Measurements from ENCODE around the gene C16orf95. TPM values are rescaled to one million over a fixed set of nuclear protein-coding genes. Genes with fewer than 3 reads are reported as not detected.
A peak's percentile ranks its signal among the peaks of the same experiment; 100 is the strongest.

The C16orf95 gene
- total and polyA plus RNA-seq, 3 donors from 2014 or later, result 53.1 to 203 (median 71.9) TPM

DNA sequence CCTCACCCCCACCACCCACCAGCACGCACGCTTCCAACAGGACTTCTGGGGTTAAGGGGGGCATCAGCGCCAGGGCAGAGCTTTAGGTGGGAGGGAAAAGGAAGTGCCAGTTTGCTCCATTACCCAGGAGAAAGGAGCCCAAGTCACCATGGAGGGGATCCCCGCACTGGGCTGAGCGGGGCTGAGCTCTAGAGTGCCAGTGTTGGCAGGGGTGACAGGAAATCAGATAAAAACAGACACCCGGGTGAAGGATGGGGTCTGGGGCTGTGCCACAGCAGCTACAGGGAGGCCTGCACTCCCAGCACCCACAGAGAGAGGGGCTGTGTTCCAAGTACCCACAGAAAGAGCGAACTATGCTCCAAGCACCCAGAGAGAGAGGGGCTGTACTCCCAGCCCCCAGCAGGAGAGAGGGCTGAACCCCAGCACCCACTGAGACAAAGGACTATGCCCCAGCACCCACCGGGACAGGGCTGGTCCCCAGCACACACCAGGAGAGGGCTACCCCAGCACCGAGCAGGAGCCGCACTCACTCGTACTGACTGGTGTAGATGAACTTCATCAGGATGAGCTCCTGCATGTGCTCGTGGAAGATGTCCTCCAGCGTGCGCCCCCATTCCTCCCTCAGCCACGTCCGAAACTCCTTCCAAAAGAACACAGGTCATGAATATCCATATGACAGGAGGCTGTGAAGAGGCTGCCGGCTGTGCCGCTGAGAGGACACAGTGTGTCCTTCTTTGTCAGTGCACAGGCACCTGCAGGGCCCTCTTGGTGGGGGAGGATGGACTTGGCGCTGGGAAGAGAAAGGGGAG is 18.6 kb upstream of the C16orf95 start:
- Histone ChIP-seq H3K27me3 (no peaks in the 10 kb centered on the region), H3K4me3 (no peak overlapping the region), H3K4me1 (peaks cover 4% of the 10 kb centered on the region), H3K36me3 (ENCODE audit: low read depth, missing control alignments) (no peaks in the 10 kb centered on the region), H3K27ac (no peak overlapping the region), H3K9me3 (no peaks in the 10 kb centered on the region)
- 79% methylated on average over 13 to 19 of the region's 19 CpGs for WGBS, 2 donors
- intact Hi-C loops (cut with DNase I; ENCODE audit: low total_unique reads), result no loop called here
- TF ChIP-seq CTCF (IDR thresholded peaks at IDR 0.05) (no peak), POLR2A (IDR thresholded peaks at IDR 0.05) (no peak)
- no peak for DNase-seq

DNA sequence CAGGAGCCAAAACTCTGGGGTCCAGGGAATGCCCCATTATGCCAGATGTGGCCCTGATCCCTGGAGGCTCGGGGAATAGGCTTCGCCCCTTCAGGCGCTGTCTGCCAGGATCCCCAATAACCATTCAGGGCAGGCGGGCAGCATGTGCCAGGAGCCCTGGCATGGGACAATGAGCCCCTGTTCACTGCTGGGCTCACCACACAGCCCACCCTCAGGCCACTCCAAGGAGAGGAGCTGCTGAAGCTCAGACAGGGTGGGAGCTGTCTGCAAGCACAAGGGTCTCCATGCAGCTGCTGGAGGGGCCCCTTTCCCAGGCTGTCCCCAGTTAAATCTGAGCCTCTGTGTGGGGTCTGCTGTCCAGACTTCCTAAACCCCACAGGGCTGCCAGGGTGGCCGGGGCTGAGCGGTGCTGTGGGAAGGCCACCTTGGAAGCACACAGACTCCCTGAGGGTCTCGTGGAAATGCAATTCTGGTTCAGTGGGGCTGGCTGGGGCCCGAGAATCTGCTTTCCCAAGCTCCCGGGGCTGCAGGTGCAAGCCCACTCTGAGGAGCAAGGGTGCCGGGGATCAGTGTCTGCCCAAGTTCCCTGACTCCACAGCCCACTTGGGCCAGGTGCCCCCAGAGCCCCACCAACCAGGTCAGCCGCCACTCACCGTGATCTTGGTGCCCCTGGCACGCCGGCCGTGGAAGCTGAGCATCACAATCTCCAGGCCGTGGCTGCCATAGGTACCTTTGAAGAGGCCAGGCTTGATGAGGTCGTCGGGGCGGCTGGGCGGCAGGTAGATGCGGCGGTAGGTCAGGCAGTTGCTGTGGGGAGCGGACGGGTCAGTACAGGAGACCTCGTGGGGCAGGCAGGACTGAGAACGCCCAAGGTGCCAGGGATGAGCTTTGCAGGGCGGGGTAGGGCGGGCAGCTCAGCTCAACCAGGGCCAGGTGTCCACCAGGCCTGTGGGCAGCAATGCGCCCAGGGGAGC is 17.7 kb upstream of the C16orf95 start:
- Histone ChIP-seq H3K27ac (no peak overlapping the region), H3K4me3 (no peak overlapping the region)

GRCh38 chr16:87333581-87334331 is 16.6 kb upstream of the C16orf95 start:
- WGBS, 2 donors, result 89 to 91% methylated on average over 27 to 41 of the region's 41 CpGs
- no peak overlapping the region for H3K27ac ChIP-seq
- intact Hi-C loops (cut with DNase I; ENCODE audit: low total_unique reads), result no loop called here
- DNase-seq, result no peak
- no peak overlapping the region for H3K4me3 ChIP-seq
- peaks cover 4% of the 10 kb centered on the region for H3K4me1 ChIP-seq
- H3K36me3 ChIP-seq (ENCODE audit: low read depth, missing control alignments), result no peaks in the 10 kb centered on the region
- TF ChIP-seq CTCF (IDR thresholded peaks at IDR 0.05) (no peak), POLR2A (IDR thresholded peaks at IDR 0.05) (no peak)
- no peaks in the 10 kb centered on the region for H3K9me3 ChIP-seq
- no peaks in the 10 kb centered on the region for H3K27me3 ChIP-seq

More for the DNA sequence above, 17.7 kb upstream of the C16orf95 start:
- Histone ChIP-seq H3K27me3 (no peaks in the 10 kb centered on the region), H3K9me3 (no peaks in the 10 kb centered on the region), H3K36me3 (ENCODE audit: low read depth, missing control alignments) (no peaks in the 10 kb centered on the region), H3K4me1 (peaks cover 4% of the 10 kb centered on the region)
- TF ChIP-seq POLR2A (IDR thresholded peaks at IDR 0.05), result no peak
- no peak for TF ChIP-seq CTCF (IDR thresholded peaks at IDR 0.05)
- no peak for DNase-seq
- intact Hi-C loops (cut with DNase I; ENCODE audit: low total_unique reads), result no loop called here
- WGBS, 2 donors, result 89 to 90% methylated on average over 10 to 27 of the region's 29 CpGs

GRCh38 chr16:87333101-87333500 is 15.9 kb upstream of the C16orf95 start:
- WGBS, 2 donors, result 65 to 76% methylated on average over 10 to 15 of the region's 15 CpGs
- H3K4me1 ChIP-seq, result peaks cover 4% of the 10 kb centered on the region
- intact Hi-C loops (cut with DNase I; ENCODE audit: low total_unique reads), result no loop called here

More at GRCh38 chr16:87333101-87333500, 15.9 kb upstream of the C16orf95 start:
- Histone ChIP-seq H3K27ac (no peak overlapping the region), H3K4me3 (no peak overlapping the region), H3K36me3 (ENCODE audit: low read depth, missing control alignments) (no peaks in the 10 kb centered on the region), H3K9me3 (no peaks in the 10 kb centered on the region), H3K27me3 (no peaks in the 10 kb centered on the region)
- TF ChIP-seq CTCF (IDR thresholded peaks at IDR 0.05) (no peak), POLR2A (IDR thresholded peaks at IDR 0.05) (no peak)
- DNase-seq, result peak; percentile 63
